Activated CD4-positive, alpha-beta T cell treated with anti-CD3 and anti-CD28 coated beads, Interleukin-2, amount 50 U/mL, for 4 hours (primary cell): ENCODE measurements around the gene SPDYE6.
A peak's percentile ranks its signal among the peaks of the same experiment; 100 is the strongest.
"Not testable (repeated sequence)": the region's sequence is repeated elsewhere in the genome, so short reads cannot be mapped to it uniquely, and the experiment has no call there.

Experiments
- DNase-seq, 2 experiments: peaks; one replicate each; pipeline ENCODE4 v3.0.0-alpha.2; 2020

SPDYE6 gene, protein sequence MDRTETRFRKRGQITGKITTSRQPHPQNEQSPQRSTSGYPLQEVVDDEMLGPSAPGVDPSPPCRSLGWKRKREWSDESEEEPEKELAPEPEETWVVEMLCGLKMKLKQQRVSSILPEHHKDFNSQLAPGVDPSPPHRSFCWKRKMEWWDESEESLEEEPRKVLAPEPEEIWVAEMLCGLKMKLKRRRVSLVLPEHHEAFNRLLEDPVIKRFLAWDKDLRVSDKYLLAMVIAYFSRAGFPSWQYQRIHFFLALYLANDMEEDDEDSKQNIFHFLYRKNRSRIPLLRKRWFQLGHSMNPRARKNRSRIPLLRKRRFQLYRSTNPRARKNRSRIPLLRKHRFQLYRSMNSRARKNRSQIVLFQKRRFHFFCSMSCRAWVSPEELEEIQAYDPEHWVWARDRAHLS

DNA sequence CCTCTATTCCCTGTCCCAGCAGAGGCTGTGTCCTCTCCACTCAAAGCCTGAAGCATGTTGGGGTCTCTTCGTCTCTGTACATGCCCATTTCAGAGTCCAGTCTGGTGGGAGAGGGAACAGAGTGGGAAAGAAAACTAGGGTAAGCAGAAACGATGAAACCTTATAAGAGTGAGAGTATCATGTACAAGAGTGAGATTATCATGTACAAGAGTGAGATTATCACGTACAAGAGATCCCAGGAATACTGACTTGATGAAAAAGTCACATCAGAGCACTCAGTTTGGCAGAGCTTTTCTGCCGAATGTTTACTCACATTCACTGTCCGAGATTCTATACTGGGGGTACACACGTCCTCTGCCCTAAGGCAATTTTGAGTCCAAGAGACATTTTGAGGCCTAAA, at the start of gene SPDYE6:
TSS of gene SPDYE6 (minus strand) at position 101 of the 400 bp plus-strand sequence. CDS start 421 bp downstream, outside the sequence.
- not testable (repeated sequence) for DNase-seq

- DNase-seq: not testable (repeated sequence)
Measured at GRCh38 chr7:102404862-102405188, 48.6 kb upstream of the SPDYE6 start.

DNA sequence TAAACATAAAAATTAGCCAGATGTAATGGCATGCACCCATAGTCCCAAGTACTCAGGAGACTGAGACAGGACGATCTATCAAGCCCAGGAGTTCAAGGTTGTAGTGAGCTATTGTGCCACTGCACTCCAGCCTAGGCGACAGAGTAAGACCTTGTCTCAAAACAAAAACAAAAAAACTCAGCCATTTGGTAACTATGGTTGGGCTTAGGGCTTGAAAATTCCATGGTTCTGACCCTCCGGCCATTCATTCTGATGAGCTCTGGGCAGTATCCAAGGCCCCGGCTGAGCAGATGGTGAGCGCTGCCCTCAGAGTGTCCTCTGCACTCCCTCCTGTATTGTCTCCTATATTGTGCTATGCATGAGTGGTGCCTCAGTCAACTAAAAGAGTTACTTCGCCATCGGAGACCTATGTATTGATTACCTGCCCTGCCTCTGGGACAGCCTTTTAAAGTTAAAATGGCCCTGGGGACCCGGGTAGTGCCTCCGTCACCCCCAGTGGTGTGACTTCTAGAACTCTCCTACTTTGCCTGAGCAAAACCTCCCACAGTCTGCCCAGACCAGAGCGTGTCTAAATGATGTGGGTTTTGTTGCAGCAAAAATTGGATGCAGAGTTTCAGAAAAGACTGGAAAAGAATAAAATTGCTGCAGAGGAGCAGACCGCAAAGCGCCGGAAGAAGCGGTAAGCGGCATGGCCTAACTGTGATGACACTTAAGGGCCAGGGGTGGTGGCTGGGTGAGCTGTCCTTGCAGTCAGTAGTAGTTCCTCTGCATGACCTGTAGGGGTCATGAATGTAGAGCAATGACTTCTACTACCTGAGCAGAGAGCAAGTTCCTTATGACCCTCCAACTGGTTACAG, 48.0 kb upstream of the SPDYE6 start:
- peak in 1 of 2 experiments; percentile 27 for DNase-seq

- DNase-seq: no peak
Measured at GRCh38 chr7:102403563-102403962, 47.3 kb upstream of the SPDYE6 start.

GRCh38 chr7:102400360-102400759, 44.1 kb upstream of the SPDYE6 start:
- DNase-seq: no peak

DNA sequence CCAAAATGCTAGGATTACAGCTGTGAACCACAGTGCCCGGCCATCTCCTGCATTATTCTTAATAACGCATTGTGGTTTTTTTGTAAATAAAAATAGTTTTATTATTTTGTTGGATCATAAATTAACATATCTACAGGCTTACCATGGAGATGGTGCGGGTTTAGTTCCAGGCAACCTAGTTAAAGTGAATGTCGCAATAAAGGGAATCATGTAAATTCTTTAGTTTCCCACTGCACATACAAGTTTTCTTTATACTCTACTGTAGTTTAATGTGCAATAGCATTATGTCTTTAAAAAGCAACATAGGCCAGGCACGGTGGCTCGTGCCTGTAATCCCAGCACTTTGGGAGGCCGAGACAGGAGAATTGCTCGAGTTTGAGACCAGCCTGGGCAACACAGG, 42.3 kb upstream of the SPDYE6 start:
- DNase-seq: no peak

DNA sequence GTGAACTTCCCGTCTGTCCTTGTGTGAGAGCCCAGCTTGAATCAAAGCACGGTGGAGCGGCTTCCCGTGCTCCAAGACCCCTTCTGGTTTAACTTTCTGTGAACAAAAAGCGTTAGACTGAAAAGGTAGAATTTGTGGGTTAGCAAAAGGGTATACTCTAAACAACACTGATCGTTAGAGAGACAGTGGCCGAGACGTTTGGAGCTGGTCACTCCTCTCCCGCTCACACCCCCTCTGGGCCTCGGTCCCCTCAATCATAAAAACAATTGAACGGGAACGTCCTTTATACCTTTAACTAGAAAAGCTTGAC, 40.4 kb upstream of the SPDYE6 start:
- DNase-seq: no peak

GRCh38 chr7:102395873-102396709, 39.8 kb upstream of the SPDYE6 start, which contains the start of gene PRKRIP1:
Gene PRKRIP1, plus strand, starts transcription at chr7:102396363. Its CDS starts 49 bp downstream, at chr7:102396412.
- peak; percentile 76 to 80 for DNase-seq

DNA sequence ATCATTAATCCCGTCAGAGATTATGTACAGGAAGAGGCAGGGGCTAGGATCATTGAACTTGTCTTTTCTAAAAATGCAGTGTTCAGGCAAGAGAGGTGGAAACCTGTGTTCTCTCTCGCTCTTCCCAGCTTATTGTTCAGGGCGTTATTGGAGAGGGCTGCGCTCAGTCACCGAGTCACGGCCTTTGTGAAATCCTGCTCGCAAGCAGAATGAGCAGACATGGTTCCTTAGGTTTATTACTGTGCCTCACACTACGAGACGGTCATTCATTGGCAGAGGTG, 39.3 kb upstream of the SPDYE6 start:
- no peak for DNase-seq

DNA sequence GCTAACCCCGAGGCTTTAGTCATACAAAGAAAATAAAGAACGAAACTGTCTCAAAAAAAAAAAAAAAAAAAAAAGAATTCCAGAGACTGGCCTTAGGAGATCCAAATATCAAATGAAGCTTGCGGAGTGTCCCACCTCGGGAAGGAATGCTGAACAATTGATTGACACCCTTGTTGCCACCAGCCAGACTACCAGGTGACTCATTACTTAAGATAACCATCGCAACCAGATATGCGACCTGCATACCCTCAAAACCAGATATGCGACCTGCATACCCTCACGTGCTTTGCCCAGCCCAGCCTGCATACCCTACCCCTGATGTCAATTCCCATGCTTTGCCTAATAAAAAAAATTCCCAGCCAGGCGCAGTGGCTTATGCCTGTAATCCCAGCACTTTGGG, 37.2 kb upstream of the SPDYE6 start:
- DNase-seq: no peak

DNA sequence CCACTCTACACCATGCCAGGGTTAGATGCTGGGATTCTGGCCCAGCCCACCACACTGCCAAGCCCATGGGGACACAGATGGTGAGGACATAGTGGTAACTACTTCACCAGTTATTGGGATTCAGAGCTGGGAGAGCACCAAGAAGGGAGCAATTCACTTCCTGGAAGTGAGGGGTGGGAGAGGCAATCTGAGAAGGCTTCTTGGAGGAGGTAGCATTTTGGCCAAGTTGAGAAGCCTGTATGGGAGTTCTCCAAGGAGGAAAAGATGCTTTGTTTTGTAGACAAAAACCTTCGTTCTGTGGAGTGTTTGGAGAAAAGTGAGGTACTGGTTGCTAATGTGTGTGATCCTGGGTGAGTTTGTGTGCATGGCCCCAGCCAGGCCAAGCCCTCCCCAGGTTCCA, 36.1 kb upstream of the SPDYE6 start:
- DNase-seq: no peak

DNA sequence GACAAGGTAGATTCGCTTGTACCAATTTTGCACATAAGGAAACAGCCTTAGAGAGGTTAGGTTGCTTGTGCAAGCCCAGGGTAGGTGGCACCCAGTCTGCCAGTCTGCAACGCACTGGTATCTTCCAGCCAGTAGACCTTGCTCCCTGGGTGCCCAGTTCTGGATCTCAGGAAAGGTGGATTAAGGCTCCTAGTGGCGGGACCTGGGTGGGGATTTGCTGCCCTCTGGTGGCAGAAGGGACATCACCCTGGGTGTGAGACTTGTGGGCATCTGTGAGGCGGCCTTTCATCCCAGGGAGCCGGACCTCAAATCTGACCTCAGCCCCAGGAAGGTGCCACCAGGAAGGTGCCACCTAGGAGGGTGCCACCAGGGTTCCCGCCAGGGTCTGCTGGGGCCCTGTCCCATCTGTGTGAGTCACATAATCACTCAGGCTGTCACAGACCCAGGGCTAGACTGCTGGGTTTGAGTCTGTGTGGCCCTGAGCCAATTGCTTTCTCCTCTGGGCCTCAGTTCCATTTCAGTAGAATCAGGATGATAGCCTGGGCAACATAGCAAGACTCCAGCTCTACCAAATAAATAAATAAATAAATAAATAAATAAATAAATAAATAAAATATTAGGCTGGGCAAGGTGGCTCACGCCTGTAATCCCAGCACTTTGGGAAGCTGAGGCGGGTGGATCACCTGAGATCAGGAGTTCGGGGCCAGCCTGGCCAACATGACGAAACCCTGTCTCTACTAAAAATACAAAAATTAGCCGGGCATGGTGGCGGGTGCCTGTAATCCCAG, 34.6 kb upstream of the SPDYE6 start:
- DNase-seq: peak; percentile 55 to 62

- no peak for DNase-seq
Measured at GRCh38 chr7:102389810-102390209, 33.6 kb upstream of the SPDYE6 start.

GRCh38 chr7:102387064-102387463, 30.8 kb upstream of the SPDYE6 start:
- no peak for DNase-seq

DNA sequence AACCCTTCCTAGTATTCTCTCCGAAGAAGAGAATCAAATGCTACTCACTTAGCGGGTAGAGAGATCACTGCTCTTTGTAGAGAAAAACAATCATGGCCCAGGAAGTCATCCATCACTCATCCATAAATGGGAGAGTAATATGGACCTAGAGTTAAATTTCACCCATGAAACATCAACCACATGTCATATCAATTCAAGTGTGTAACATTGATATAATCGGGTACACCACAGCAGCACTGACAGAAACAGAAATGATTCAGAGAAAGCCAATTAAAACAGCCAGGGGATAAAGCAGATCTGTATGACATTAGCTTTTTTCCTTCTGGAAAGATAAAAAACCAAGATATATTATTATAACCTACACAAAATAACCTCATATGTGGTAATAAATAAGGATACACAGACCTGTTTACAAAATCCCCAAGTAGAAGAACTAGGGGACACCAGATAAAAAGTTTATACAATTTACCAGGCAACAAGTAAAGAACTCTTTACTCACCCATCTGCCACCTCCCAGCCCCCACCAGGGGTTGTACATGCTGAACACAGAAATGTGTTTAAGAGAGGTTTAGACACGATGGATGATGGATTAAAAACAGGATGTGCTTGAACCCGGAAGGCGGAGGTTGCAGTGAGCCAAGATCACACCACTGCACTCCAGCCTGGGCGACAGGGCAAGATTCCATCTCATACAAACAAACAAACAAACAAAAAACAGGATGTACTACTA, 25.6 kb upstream of the SPDYE6 start:
- not testable (repeated sequence) for DNase-seq

- not testable (repeated sequence) for DNase-seq
Measured at GRCh38 chr7:102380837-102381236, 24.6 kb upstream of the SPDYE6 start.

- DNase-seq: no peak
Measured at GRCh38 chr7:102376964-102377466, 20.8 kb upstream of the SPDYE6 start.

- not testable (repeated sequence) for DNase-seq
Measured at GRCh38 chr7:102372796-102373195, 16.6 kb upstream of the SPDYE6 start.

- not testable (repeated sequence) for DNase-seq
Measured at GRCh38 chr7:102370038-102370437, 13.8 kb upstream of the SPDYE6 start.

DNA sequence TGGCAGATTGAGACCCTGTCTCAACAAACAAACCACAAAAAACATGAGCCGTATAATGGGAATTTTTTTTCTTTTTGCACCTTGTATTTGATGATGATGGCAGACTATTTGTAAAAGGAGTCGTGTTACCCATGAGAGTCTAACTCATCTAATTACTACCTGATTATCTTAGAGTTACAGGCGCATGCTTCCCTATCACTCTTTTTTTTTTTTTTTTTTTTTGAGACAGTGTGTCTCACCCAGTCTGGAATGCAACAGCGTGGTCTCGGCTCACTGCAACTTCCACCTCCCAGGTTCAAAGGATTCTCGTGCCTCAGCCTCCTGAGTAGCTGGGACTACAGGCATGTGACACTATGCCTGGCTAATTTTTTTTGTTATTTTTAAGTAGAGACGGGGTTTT, 9.1 kb upstream of the SPDYE6 start:
- DNase-seq: not testable (repeated sequence)

- DNase-seq: not testable (repeated sequence)
Measured at GRCh38 chr7:102364394-102364886, 8.2 kb upstream of the SPDYE6 start.
